H9 (cell line): ENCODE data around the gene PSMD6. TPM values are rescaled to one million over a fixed set of nuclear protein-coding genes. Genes with fewer than 3 reads are reported as not detected.

Experiments used
- DNase-seq: peaks from one replicate; pipeline ENCODE4 v3.0.0-alpha.2; 2017
- H2AFZ ChIP-seq: one replicate; pipeline ENCODE4 v1.6.1; 2013; ENCODE audit warnings: mild to moderate bottlenecking, low read length, control low read depth, moderate library complexity
- H2AK5ac ChIP-seq: 2 replicates; pipeline ENCODE4 v1.6.1; 2013; ENCODE audit warnings: low read length, control low read depth, mixed read lengths; ENCODE audit not compliant: insufficient read length
- H2BK120ac ChIP-seq: one replicate; pipeline ENCODE4 v1.6.1; 2013; ENCODE audit warnings: low read depth, mild to moderate bottlenecking, low read length, control low read depth, inconsistent platforms; ENCODE audit not compliant: poor library complexity, severe bottlenecking
- H2BK12ac ChIP-seq: 2 replicates; pipeline ENCODE4 v1.6.1; 2013; ENCODE audit warnings: low read length, control low read depth, mixed read lengths, low read depth; ENCODE audit not compliant: insufficient read length
- H2BK15ac ChIP-seq: 2 replicates; pipeline ENCODE4 v1.6.1; 2013; ENCODE audit warnings: low read depth, low read length, control low read depth
- H2BK20ac ChIP-seq: one replicate; pipeline ENCODE4 v1.6.1; 2013; ENCODE audit warnings: low read depth, mild to moderate bottlenecking, low read length, control low read depth, inconsistent platforms; ENCODE audit not compliant: poor library complexity, severe bottlenecking
- H2BK5ac ChIP-seq: 2 replicates; pipeline ENCODE4 v1.6.1; 2013; ENCODE audit warnings: low read length, control low read depth, mixed read lengths; ENCODE audit not compliant: insufficient read length
- H3K14ac ChIP-seq: 2 replicates; pipeline ENCODE4 v1.6.1; 2013; ENCODE audit warnings: low read length, control low read depth; ENCODE audit not compliant: insufficient read depth
- H3K18ac ChIP-seq: 2 replicates; pipeline ENCODE4 v1.6.1; 2013; ENCODE audit warnings: low read depth, mild to moderate bottlenecking, mixed read lengths, low read length, control low read depth; ENCODE audit not compliant: insufficient read length
- H3K23ac ChIP-seq: 2 replicates; pipeline ENCODE4 v1.6.1; 2013; ENCODE audit warnings: low read length, control low read depth, mixed read lengths, low read depth; ENCODE audit not compliant: insufficient read length
- H3K23me2 ChIP-seq: 2 replicates; pipeline ENCODE4 v1.6.1; 2013; ENCODE audit warnings: low read depth, mild to moderate bottlenecking, mixed read lengths, low read length, control low read depth; ENCODE audit not compliant: insufficient read length, poor library complexity, severe bottlenecking
- H3K27ac ChIP-seq: 2 replicates; pipeline ENCODE4 v1.5.1; 2013; ENCODE audit warnings: low read length, control low read depth, mixed read lengths, low read depth; ENCODE audit not compliant: insufficient read length
- H3K27me3 ChIP-seq: 2 replicates; pipeline ENCODE4 v1.6.1; 2013; ENCODE audit warnings: low read length, control low read depth, inconsistent platforms; ENCODE audit not compliant: insufficient read depth
- H3K4ac ChIP-seq: 2 replicates; pipeline ENCODE4 v1.6.1; 2013; ENCODE audit warnings: low read depth, mild to moderate bottlenecking, control low read depth, inconsistent platforms, low read length, moderate library complexity
- H3K4me1 ChIP-seq: 2 replicates; pipeline ENCODE4 v1.6.1; 2013; ENCODE audit warnings: low read length, control low read depth, inconsistent platforms; ENCODE audit not compliant: insufficient read depth
- H3K4me2 ChIP-seq: 2 replicates; pipeline ENCODE4 v1.6.1; 2013; ENCODE audit warnings: low read length, control low read depth, mixed read lengths; ENCODE audit not compliant: insufficient read length, insufficient read depth
- H3K56ac ChIP-seq: 2 replicates; pipeline ENCODE4 v1.6.1; 2013; ENCODE audit warnings: low read depth, mild to moderate bottlenecking, mixed read lengths, low read length, control low read depth; ENCODE audit not compliant: insufficient read length
- H3K79me1 ChIP-seq: 2 replicates; pipeline ENCODE4 v1.6.1; 2013; ENCODE audit warnings: low read depth, mild to moderate bottlenecking, moderate library complexity, low read length, control low read depth, inconsistent platforms; ENCODE audit not compliant: insufficient read depth, poor library complexity, severe bottlenecking
- H3K79me2 ChIP-seq: 2 replicates; pipeline ENCODE4 v1.6.1; 2013; ENCODE audit warnings: low read length, control low read depth, inconsistent platforms; ENCODE audit not compliant: insufficient read depth
- H3K9ac ChIP-seq: 2 replicates; pipeline ENCODE4 v1.6.1; 2013; ENCODE audit warnings: low read length, control low read depth, mixed read lengths; ENCODE audit not compliant: insufficient read length; ENCODE audit errors: extremely low read depth
- H3K9me3 ChIP-seq: one replicate; pipeline ENCODE4 v1.6.1; 2013; ENCODE audit warnings: low read depth, low read length, inconsistent platforms; ENCODE audit not compliant: control insufficient read depth
- H3T11ph ChIP-seq: one replicate; pipeline ENCODE4 v1.6.1; 2013; ENCODE audit warnings: mild to moderate bottlenecking, low read length, control low read depth, inconsistent platforms
- H4K20me1 ChIP-seq: one replicate; pipeline ENCODE4 v1.6.1; 2013; ENCODE audit not compliant: control insufficient read depth, insufficient read length, insufficient read depth
- H4K5ac ChIP-seq: 2 replicates; pipeline ENCODE4 v1.6.1; 2013; ENCODE audit warnings: low read depth, mild to moderate bottlenecking, mixed read lengths, low read length, control low read depth; ENCODE audit not compliant: insufficient read length
- H4K8ac ChIP-seq: replicated peaks from 2 replicates; pipeline ENCODE4 v1.6.1; 2013; ENCODE audit warnings: low read length, control low read depth, mixed read lengths, low read depth; ENCODE audit not compliant: insufficient read length
- H4K91ac ChIP-seq: 2 replicates; pipeline ENCODE4 v1.6.1; 2013; ENCODE audit warnings: low read depth, mild to moderate bottlenecking, moderate library complexity, mixed read lengths, low read length, control low read depth; ENCODE audit not compliant: insufficient read length
- H3K27ac Mint-ChIP-seq, 3 experiments: 2 replicates in 2 of 3; 3 replicates in 1 of 3; pipeline ENCODE4 v1.8.0; 2020 to 2021; ENCODE audit warnings: mixed read lengths in 3 of 3, mild to moderate bottlenecking in 1 of 3, moderate library complexity in 1 of 3
- H3K27me3 Mint-ChIP-seq: 2 replicates; pipeline ENCODE4 v1.8.0; 2021; ENCODE audit warnings: low read depth, mild to moderate bottlenecking, moderate library complexity, mixed read lengths
- H3K36me3 Mint-ChIP-seq, 3 experiments: 2 replicates in 2 of 3; 3 replicates in 1 of 3; pipeline ENCODE4 v1.8.0; 2020 to 2021; ENCODE audit warnings: low read depth in 3 of 3, mixed read lengths in 3 of 3; ENCODE audit not compliant: insufficient read depth in 1 of 3
- H3K4me1 Mint-ChIP-seq, 2 experiments: 2 replicates each; pipeline ENCODE4 v1.8.0; 2020; ENCODE audit warnings: mixed read lengths in 2 of 2
- H3K4me3 Mint-ChIP-seq, 2 experiments: 2 replicates in 1 of 2; 3 replicates in 1 of 2; pipeline ENCODE4 v1.8.0; 2020 to 2021; ENCODE audit warnings: mild to moderate bottlenecking in 2 of 2, mixed read lengths in 2 of 2, moderate library complexity in 1 of 2
- H3K9me3 Mint-ChIP-seq, 2 experiments: 2 replicates in 1 of 2; 3 replicates in 1 of 2; pipeline ENCODE4 v1.8.0; 2020; ENCODE audit warnings: mild to moderate bottlenecking in 2 of 2, mixed read lengths in 2 of 2, moderate library complexity in 1 of 2
- CTCF ChIP-seq: fragments of 200-600 bp; sonication (generic); conservative IDR thresholded peaks from 3 replicates; pipeline ENCODE4 v1.8.0; 2021; ENCODE audit warnings: antibody characterized with exemption, mild to moderate bottlenecking
- WGBS: extraction: QIAGEN DNeasy Blood & Tissue Kit; methylation state at CpG from one replicate; pipeline ENCODE4 v1.1.7; 2013; ENCODE audit warnings: missing lambda C conversion rate, low lambda C conversion rate, mixed read lengths; ENCODE audit not compliant: insufficient read length; ENCODE audit errors: extremely low coverage; 5-methylcytosine and 5-hydroxymethylcytosine counted together
- total RNA-seq: library from RNA; stranded (reverse); gene quantifications from 2 replicates; pipeline ENCODE4 v1.2.1, GENCODE V29; 2021

PSMD6 gene
- total RNA-seq, 1 experiment from 2014 or later = 112 TPM

- no peak overlapping the region for H3K4ac ChIP-seq
- H2AK5ac ChIP-seq = no peak overlapping the region
- no peak overlapping the region for H2AFZ ChIP-seq
- no peak overlapping the region for H4K91ac ChIP-seq
- no peaks in the 10 kb centered on the region for H3K27me3 ChIP-seq
- Mint-ChIP-seq H3K27me3 (peaks cover 5% of the 10 kb centered on the region), H3K27ac (no peak overlapping the region), H3K36me3 (no peaks in the 10 kb centered on the region), H3K9me3 (no peaks in the 10 kb centered on the region; a peak in 1 of 5 replicates), H3K4me1 (peaks cover 44 to 46% of the 10 kb centered on the region in 2 experiments), H3K4me3 (no peak overlapping the region)
- no peaks in the 10 kb centered on the region for H3K9me3 ChIP-seq
- TF ChIP-seq CTCF = no peak
- DNase-seq = no peak
- H3K79me2 ChIP-seq = no peaks in the 10 kb centered on the region
- H3K23ac ChIP-seq = no peak overlapping the region
- H3K18ac ChIP-seq = no peak overlapping the region
- no peak overlapping the region for H3K9ac ChIP-seq
- H3K79me1 ChIP-seq = no peaks in the 10 kb centered on the region
- H4K20me1 ChIP-seq = no peaks in the 10 kb centered on the region
- H3K27ac ChIP-seq = no peak overlapping the region
- no peaks in the 10 kb centered on the region for H3K23me2 ChIP-seq
- H3K14ac ChIP-seq = no peak overlapping the region
- H2BK20ac ChIP-seq = no peak overlapping the region
- no CpG with 5 or more reads among the region's 3 CpGs for WGBS
- H2BK15ac ChIP-seq = no peak overlapping the region
- no peak overlapping the region for H3K56ac ChIP-seq
- no peak overlapping the region for H3T11ph ChIP-seq
- H3K4me1 ChIP-seq = peaks cover 14% of the 10 kb centered on the region; the same call in 1 of the 2 replicates
- no peak overlapping the region for H4K5ac ChIP-seq
- H4K8ac ChIP-seq = no peak overlapping the region
- H2BK12ac ChIP-seq = no peak overlapping the region
- no peak overlapping the region for H3K4me2 ChIP-seq
- H2BK120ac ChIP-seq = no peak overlapping the region
- no peak overlapping the region for H2BK5ac ChIP-seq
These were observed 23.3 kb upstream of the PSMD6 start for GRCh38 chr3:64046592-64046991.
